Activated gamma-delta T cell treated with anti-CD3 and anti-CD28 coated beads, Interleukin-2, amount 50 U/mL, for 16 hours (primary cell): ENCODE measurements around the gene UTRN.

Experiments used
- DNase-seq: peaks from one replicate; pipeline ENCODE4 v3.0.0-alpha.2; 2020; ENCODE audit warnings: low read depth

UTRN gene

DNA sequence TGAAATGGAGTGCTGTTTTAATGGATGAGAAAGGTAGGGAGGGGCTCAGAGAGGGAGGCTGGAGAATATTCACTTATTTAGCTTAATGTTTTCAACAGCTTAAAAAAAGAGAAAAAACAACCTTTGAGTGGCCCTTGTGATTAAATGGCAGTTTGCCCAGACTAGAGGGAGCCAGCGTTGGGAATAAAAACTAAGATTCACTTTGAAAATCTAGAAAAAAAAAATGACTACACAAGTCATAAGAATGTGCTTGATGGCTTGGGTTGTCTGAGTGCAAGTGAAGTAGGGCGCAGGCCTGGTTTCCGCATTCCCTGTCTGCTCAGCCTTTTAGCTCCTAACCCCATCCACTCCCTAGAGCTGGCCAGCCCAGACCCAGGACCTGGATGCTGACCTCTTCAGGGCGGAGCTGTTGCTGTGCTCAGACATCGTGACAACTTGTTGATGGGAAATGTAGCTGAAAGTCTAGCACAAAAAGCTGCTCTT is 28.9 kb downstream of the UTRN start:
- DNase-seq, result no peak

DNA sequence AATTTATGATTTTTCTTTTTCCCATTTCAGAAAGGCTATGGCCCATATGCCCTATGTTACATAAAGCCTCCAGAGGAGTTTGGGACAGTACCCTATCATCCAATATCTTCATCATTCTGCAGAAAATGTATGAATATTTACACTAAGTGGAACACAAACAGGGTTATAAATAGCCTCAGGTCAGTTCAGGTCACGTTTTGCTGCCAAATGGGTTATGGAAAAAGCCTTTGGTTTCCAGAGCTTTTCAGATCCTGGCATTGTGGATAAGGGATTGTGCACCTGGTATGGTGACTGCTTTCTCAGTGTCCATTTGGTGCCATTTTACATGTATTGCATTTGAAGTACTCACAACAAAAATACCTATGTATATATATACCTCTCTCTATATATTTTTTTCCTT is 29.4 kb downstream of the UTRN start:
- no peak for DNase-seq

DNA sequence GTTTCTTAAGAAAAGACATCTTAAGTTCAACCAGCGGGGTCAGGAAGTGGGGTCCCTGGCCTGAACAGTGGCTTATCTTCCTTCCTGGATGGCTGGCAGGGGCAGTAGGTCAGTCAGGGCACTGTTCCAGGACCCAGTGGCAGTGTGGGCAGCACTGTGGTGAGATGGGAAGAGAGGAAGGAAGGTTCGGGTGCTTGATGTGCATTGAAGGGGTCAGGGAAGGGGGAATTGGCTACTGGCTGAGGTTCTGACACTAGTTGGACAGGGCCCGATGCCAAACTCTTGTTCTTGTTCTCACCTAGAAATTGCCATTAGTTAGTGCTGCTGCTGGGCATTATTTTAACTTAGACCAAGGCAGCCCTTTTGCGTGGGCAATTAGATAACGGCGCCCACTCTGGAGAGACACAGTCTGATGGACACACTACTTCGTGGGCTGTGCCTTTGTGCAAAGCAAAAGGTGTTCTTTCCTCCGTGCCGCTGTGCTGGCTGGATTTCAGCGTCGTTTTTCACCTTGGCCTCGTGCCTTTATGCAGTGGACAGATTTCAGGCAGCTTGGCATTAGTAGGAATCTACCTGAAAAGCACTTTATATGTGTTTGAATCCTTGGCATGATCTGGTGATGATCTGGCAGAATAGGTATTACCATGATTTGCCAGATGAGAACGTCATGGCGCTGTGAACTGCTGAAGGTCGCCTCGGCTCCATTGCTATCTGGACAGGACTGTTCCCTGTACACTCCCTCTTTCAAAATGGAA is 30.3 kb downstream of the UTRN start:
- DNase-seq, result no peak

DNA sequence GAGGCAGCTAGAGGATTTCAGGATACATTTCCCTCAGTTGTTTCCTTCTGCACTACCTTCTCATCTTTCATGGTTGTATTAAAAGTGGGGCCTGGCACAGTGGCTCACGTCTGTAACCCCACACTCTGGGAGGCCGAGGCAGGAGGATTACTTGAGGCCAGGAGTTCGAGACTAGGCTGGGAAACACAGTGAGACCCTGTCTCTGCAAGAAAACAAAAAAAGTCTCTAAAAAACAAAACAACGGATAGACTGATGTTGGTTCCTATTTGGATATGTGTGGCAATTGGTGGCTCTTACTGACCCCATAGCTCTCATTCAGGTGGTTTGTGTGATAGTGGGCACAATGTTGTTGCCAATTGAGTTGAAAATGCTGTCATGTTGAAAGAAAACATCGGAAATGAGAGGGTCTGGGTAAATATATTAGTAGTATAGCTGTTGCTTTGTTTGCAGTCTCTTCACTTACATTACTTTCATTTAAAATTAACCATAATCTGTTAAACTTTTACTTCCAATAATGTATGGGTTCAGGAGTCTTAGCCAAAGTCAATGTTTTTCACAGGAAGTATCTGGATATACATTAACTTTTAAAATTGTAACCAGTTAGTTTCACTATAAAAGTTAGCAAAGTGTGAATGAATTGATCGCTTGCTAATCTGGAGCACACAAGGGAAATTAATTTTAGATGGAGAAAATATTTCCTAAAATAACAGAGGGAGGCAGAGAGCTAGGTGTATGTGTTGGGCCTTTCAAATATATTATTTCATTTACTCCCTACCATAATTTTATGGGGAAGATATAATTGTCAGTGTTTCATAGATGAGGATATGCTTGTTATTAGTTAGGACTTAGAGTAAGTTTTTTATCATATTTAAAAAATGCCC is 31.1 kb downstream of the UTRN start:
- DNase-seq, result no peak

DNA sequence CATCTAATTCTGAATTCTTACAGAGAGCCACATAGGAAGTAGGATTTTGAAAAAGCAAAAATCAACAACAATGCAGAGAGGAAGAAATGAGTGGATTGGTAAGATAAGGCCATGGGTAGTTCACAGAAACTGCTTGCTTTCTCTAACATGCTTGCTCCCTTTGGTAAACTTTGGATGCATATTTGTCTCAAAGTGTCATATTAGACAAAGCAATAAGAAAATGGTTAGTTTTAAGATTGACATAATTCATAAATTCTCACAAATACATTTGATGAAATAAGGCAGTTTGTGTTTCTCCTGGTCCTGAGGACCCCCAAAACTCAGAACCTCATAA is 31.7 kb downstream of the UTRN start:
- no peak for DNase-seq

DNA sequence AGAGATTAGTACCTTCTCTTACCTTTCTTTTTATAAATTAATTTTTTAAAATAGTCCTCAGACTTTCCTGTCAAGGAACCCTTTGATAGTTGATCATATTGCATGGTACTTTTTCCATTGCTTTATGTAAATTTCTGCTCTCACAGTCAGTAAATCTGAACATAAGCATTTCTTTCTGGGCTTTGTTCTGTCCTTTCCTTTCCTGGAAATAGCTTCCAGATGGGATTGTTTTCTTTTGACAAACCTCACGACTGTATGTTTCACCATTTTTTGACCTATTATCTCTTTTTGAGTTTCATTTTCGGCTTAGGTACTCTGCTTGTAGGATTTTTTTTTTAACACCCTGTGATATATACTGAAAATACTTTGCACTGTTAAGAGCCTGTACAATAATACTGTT is 32.6 kb downstream of the UTRN start:
- no peak for DNase-seq

DNA sequence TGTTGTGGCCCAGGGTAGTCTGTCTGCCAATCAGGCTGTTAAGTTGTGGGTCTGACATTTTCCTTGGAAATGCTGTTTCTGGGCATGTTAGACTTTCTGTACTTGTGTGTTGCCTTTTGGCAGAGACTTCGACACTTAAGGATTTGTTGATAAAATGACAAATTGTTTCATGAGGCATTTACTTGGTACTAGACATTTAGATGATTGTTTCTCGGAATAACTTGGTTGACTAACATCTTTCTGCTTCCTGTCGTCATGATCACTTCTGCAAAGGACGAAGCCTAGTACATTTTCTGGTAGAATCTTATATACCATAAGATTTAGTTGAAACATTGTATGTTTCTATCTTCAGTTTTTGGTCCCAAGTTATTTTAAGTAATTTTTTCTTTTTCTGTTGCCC is 34.1 kb downstream of the UTRN start:
- no peak for DNase-seq

DNA sequence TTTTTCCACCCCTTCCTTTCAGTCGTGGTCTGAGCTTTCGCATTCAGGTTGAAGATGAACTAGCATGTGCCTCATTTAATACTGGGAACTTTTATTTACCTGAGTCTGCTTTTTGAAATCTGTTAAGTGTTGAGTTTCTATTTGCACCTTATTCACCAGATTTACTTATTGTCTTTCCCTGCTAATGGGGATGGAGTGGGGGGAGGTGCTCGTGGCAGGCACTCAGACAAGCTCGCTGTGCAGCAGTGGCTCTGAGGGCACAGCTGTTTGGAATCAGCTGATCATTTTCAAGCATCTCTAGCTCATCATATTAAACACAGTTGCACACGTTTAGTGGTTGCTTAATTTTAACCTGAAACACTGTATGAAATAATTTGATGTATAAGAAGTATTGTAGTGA is 35.6 kb downstream of the UTRN start:
- DNase-seq, result no peak

DNA sequence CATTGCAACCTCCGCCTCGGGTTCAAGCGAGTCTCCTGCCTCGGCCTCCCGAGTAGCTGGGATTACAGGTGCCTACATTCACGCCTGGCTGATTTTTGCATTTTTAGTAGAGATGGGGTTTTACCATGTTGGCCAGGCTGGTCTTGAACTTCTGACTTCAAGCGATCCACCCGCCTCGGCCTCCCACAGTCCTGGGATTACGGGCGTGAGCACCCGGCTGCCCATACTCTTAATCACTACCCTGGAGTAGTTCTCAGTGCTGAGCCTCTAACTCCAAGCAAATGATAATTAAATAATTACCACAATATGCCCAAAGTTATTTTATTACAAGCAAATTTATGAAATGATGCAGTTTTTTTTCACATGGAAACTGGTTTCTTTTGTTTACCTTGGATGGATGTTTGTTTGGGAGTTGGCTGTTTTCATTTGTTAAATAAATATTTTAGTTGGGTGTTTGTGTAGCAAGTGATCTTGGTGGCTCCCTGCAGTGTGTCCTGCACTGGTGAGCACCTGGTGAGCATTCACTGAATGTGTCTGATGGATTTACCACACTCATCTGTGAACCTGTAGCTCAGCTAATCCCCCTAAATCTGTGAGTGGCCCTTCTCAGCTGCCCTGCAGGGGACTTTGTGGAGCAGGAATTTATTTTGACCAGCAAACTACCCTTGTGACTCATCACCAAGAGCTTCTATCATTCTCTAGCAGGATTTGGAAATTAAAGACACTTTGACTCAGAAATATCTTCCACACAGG is 36.9 kb downstream of the UTRN start:
- DNase-seq, result no peak

DNA sequence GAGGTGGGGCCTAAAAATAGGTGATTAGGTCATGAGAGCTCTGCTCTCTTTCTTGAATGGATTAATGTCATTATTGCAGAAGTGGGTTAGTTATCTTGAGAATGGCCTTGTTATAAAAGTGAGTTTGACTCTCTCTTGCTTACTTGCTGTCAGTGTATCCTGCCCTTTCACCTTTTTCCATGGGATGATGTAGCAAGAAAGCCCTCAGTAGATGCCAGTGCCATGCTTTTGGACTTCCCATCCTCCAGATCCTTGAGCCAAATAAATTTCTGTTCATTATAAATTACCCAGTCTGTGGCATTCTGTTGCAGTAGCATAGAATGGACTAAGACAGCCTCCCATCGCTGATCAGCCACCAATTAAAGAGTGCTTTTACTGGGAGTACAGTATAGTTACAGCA is 40.1 kb downstream of the UTRN start:
- DNase-seq, result no peak

DNA sequence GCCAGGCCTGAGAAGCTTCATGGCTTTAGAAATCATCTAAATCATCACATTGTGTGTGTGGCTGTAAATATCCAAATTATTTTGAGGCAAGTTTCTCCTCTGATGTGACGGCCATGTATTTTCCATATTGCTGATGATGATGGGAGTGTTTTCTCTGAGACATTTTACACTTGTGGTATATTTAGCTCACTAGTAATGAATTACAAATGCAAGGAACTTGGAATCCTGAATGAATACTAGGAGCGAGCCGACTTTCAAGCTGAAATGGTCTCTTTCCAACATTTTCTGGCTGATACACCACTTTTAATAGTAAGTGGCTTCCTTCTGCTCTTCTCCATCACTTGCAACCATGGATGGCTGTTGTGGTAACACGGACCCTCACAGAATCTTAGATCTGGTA is 41.3 kb downstream of the UTRN start:
- DNase-seq, result no peak

DNA sequence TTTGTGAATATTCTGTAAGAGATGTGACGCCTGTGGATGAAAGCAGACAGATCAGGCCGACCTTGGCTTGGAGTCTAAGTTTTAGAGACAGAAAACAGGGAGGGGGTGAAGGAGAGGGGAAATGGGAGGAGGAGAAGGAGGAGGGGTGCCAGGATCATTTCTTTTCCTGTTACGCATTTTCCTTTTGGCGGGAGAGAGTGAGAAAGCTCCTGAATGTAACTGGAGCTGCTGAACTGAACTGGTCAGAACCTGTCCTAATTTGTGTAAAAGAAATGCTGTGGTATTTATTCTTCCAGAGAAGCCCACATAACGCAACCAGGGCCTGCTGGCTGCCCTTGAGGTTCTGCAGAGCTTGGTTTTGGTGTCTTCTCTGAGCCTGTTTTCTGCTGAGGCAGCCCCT is 41.9 kb downstream of the UTRN start:
- no peak for DNase-seq

DNA sequence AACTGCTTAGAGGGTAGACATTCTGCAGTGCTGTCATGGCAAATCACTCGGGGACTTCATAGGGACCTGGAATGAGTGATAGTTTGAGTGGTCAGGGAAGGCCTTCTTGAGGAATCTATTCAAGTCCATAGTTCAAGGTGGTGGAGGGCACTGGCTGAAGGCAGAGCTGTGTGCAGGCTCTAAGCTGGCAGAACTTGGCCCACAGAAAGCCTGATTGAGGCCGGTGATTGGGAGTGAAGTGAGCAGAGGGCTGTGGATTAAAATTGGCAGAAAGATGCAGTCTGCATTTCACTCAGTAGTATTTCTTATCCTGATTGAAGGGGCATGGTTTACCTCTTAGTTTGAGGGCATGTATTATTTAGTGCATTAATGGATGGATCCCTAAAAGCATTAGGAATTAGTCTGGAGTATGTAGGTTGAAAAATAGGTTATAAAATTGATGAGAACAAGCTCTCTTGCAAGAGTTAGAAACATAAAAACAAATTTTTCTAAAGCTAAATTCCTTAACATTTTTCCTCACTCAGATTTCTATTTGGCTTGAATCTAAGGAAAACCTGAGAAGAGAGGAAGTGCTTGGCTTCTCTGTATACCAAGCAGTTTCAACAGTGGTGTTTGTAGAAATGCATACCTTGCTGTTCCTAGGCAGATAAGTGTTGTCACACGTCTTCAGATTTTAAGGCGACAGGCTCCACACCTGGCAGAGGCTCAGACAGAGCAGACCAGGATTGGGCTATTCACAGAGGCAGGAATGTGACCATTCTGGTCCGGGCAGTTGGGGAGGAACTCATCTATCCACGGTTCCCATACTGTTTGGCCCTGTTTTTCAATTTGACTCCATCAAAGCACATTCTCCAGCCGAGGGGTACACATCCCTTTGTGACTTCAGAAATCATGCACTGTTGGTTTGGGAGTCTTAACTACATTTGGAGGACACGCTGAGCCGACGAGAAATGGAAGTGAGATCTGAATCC is 45.2 kb downstream of the UTRN start:
- no peak for DNase-seq

DNA sequence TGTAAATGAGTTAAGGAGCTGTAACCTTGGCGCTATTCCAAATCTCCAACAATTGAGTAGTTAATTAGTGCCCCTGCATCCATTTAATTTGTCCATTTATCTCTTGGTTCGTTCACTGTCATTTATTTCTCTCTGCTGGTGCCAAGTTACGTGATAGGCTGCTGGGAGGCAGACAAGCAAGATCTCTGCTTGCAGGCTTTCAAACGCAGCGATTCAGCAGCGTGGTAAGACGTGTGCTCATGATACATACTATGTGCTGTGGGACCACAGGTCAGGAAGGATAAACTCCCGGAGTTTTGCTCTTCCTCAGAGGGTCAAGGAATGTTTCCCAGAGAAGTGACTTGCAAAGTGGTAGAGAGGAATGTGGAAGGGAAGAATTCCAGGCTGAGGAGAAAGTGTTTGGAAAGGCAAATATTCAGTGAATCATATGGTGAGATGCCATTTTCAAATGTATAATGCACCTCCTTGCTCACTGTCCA is 46.4 kb downstream of the UTRN start:
- DNase-seq, result no peak

DNA sequence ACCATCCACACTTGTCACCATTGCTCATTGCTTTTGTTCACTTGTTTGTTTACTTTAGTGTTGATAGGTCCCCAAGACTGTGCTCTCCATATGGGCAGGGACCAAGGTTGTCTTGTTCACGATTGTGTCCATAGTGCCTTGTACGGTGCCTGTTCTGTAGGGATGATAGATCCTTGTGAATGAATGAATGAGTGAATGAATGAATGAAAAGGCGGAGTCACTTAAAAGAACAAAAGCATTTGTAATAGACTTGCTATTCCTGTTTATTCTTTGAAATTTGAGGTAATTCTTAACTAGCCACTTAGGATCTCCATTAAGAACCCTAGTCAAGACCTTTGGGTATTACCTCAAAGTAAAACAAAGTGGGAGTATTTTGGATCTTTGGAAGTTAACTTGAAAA is 47.0 kb downstream of the UTRN start:
- no peak for DNase-seq

DNA sequence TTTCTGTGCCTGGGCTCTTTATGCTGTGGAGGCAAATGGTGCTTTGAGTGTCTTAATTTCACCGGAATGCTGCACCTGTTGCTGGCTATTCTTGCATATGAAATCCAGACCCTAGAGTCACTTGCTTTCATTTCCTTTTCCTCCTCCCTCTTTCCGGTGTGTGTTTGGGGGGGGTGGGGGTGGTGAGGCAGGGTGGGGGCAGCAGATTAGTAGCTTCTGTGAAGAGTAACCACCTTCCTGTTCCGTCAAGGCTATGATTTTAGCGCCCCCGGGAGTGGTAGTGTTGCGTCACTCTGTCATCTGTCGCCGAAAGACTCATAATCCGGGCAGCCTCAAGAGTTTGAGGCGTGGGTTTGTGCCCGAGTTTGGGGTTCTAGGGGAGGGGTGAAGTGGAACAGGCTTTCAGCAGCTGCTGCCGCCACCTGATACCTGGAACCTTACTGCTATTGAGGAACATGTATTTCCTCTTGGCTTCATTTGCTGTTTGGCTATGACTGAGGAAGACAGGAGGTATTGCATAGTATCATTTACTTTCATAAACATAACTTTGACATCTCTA is 49.1 kb downstream of the UTRN start:
- peak; percentile 59 for DNase-seq
